CD4-positive, alpha-beta T cell (primary cell): Measurements from ENCODE around the gene UBA3. TPM values are rescaled to one million over a fixed set of nuclear protein-coding genes. Genes with fewer than 3 reads are reported as not detected.
A peak's percentile ranks its signal among the peaks of the same experiment; 100 is the strongest.

Experiments
- ATAC-seq: fragments of 200-7000 bp; cut with Tn5 transposase; one replicate; pipeline ENCODE4 v1.10.0; 2022; ENCODE audit warnings: mild to moderate bottlenecking; ENCODE audit not compliant: poor library complexity
- CTCF ChIA-PET: fragments of 350-600 bp; sonication (Branson Sonifier 250); formaldehyde crosslinking; loops from one replicate; lab custom pipeline; 2021; ENCODE audit warnings: antibody characterized with exemption, inconsistent platforms; lab: Charles Lee
- POLR2A ChIA-PET: fragments of 350-600 bp; sonication (Branson Sonifier 250); formaldehyde crosslinking; loops from one replicate; lab custom pipeline; 2021; ENCODE audit warnings: antibody characterized with exemption, inconsistent platforms; lab: Charles Lee
- DNase-seq, 14 experiments: peaks; one replicate each; pipeline ENCODE4 v3.0.0-alpha.2; 2013 to 2020; ENCODE audit warnings: mixed read lengths in 2 of 14
- H3K27ac ChIP-seq, 2 donors: one replicate each; pipeline versions ENCODE4 v1.5.1 to v1.7.0; 2013; ENCODE audit warnings: low read length in 2 of 2, low read depth in 1 of 2, mild to moderate bottlenecking in 1 of 2
- H3K27me3 ChIP-seq, 2 experiments: 1 replicate in 1 of 2; 2 replicates in 1 of 2; pipeline versions ENCODE4 v1.6.1 to v1.7.0; 2013; ENCODE audit warnings: low read length in 2 of 2, control low read depth in 1 of 2, mild to moderate bottlenecking in 1 of 2, moderate library complexity in 1 of 2; ENCODE audit not compliant: insufficient read depth in 2 of 2, control insufficient read depth in 1 of 2
- H3K36me3 ChIP-seq: one replicate; pipeline ENCODE4 v1.6.1; 2013; ENCODE audit warnings: low read length, control low read depth; ENCODE audit not compliant: insufficient read depth
- H3K4me1 ChIP-seq: one replicate; pipeline ENCODE4 v1.6.1; 2013; ENCODE audit warnings: low read length, control low read depth; ENCODE audit not compliant: insufficient read depth
- H3K4me3 ChIP-seq: one replicate; pipeline ENCODE4 v1.5.1; 2013; ENCODE audit warnings: mild to moderate bottlenecking, low read length, moderate library complexity
- H3K9me3 ChIP-seq, 2 experiments: 1 replicate in 1 of 2; 2 replicates in 1 of 2; pipeline versions ENCODE4 v1.6.1 to v1.7.0; 2013; ENCODE audit warnings: low read length in 2 of 2, mild to moderate bottlenecking in 2 of 2, control low read depth in 1 of 2, moderate library complexity in 1 of 2; ENCODE audit not compliant: control insufficient read depth in 1 of 2, insufficient read depth in 1 of 2
- H3K27ac Mint-ChIP-seq: one replicate; pipeline ENCODE4 v1.8.0; 2020; ENCODE audit warnings: mixed read lengths
- H3K27me3 Mint-ChIP-seq: one replicate; pipeline ENCODE4 v1.8.0; 2021; ENCODE audit warnings: mixed read lengths
- H3K36me3 Mint-ChIP-seq: one replicate; pipeline ENCODE4 v1.8.0; 2021; ENCODE audit warnings: low read depth, mixed read lengths
- H3K4me1 Mint-ChIP-seq: one replicate; pipeline ENCODE4 v1.8.0; 2021; ENCODE audit warnings: low read depth, mixed read lengths
- H3K4me3 Mint-ChIP-seq: one replicate; pipeline ENCODE4 v1.8.0; 2020; ENCODE audit warnings: mild to moderate bottlenecking, mixed read lengths
- H3K9me3 Mint-ChIP-seq: one replicate; pipeline ENCODE4 v1.8.0; 2020; ENCODE audit warnings: mixed read lengths
- intact Hi-C, 2 experiments: fragments of 100-400 bp; cut with DNase I in 1 of 2; cut with micrococcal nuclease in 1 of 2; formaldehyde crosslinking; loops; one replicate each; pipeline versions ENCODE4 v1.15.1 to v1.9.0; 2023 to 2025; cut with DNase I, micrococcal nuclease
- total RNA-seq, 174 experiments: library from RNA in 2 of 174; stranded (reverse) in 2 of 174; gene quantifications; one replicate each; pipeline ENCODE4 v1.2.3 and lab custom pipeline; 2021 to 2026
- TF ChIP-seq, protein P1 (sequence below): fragments of 200-600 bp; IDR thresholded peaks from one replicate; pipeline ENCODE4 v1.8.0; 2022; ENCODE audit warnings: antibody characterized with exemption, mild to moderate bottlenecking

UBA3 gene
- total RNA-seq, 2 experiments from 2014 or later: 33.4 to 43.9 TPM

DNA sequence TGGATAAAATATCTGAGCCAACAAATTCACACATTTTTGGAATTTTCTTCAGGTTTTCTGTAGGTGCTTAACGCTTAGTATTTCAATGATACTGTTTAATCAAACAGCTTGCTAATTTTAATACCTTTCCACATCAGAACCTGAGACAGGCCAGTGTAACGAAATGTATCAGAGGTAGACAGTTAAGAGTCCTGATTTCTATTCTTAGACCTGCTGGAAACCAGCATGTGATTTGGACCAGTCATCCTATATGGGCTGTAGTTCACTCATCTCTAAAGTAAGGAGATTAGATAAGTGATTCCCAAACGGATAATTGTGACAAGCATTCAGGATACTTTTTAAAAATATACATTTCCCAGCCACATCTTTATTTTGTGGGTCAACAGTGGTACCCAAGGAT is 23.0 kb upstream of the UBA3 start:
- Mint-ChIP-seq H3K27me3 (no peaks in the 10 kb centered on the region), H3K9me3 (no peaks in the 10 kb centered on the region), H3K4me1 (peaks cover 63% of the 10 kb centered on the region), H3K4me3 (no peak overlapping the region), H3K27ac (no peak overlapping the region), H3K36me3 (peaks cover 80% of the 10 kb centered on the region)
- Histone ChIP-seq H3K36me3 (peaks cover 72% of the 10 kb centered on the region), H3K27ac (no peak overlapping the region), H3K4me1 (peaks cover 27% of the 10 kb centered on the region), H3K27me3 (no peaks in the 10 kb centered on the region), H3K4me3 (no peak overlapping the region), H3K9me3 (no peaks in the 10 kb centered on the region)
- ATAC-seq (no peak), DNase-seq (no peak)
- ChIA-PET POLR2A (interaction anchor here (0.7 to 0.8 kb wide), 2 partner anchors 17 to 22 kb away, joined by 3 read pairs; no protein-coding TSS in a partner anchor), CTCF (interaction anchor here (1.1 kb wide), 1 partner anchor 18 kb away, joined by 3 read pairs; no protein-coding TSS in a partner anchor)
- intact Hi-C loops: no loop called here
- TF ChIP-seq, protein P1, sequence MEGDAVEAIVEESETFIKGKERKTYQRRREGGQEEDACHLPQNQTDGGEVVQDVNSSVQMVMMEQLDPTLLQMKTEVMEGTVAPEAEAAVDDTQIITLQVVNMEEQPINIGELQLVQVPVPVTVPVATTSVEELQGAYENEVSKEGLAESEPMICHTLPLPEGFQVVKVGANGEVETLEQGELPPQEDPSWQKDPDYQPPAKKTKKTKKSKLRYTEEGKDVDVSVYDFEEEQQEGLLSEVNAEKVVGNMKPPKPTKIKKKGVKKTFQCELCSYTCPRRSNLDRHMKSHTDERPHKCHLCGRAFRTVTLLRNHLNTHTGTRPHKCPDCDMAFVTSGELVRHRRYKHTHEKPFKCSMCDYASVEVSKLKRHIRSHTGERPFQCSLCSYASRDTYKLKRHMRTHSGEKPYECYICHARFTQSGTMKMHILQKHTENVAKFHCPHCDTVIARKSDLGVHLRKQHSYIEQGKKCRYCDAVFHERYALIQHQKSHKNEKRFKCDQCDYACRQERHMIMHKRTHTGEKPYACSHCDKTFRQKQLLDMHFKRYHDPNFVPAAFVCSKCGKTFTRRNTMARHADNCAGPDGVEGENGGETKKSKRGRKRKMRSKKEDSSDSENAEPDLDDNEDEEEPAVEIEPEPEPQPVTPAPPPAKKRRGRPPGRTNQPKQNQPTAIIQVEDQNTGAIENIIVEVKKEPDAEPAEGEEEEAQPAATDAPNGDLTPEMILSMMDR: no peak

DNA sequence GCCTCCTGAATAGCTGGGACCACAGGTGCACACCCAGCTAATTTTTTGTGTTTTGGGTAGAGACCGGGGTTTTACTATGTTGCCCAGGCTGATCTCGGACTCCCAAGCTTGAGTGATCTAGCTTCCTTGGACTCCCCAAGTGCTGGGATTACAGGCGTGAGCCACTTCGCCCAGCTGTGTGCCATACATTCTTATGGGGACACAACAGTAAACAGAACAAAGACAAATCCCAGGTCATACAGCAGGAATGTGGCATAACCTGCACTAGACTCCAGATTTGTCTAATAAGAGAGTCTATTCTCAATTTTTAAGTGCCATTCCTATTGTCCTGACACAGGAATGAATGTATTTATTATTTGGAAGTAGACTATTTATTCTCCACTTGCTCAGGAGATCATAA is 22.2 kb upstream of the UBA3 start:
- Mint-ChIP-seq H3K9me3 (no peaks in the 10 kb centered on the region), H3K27ac (peak overlapping the region; percentile 67), H3K27me3 (no peaks in the 10 kb centered on the region), H3K4me3 (no peak overlapping the region), H3K36me3 (peaks cover 81% of the 10 kb centered on the region), H3K4me1 (peaks cover 63% of the 10 kb centered on the region)
- intact Hi-C loops: no loop called here
- DNase-seq: no peak
- no peaks in the 10 kb centered on the region for H3K9me3 ChIP-seq
- H3K4me1 ChIP-seq: peaks cover 34% of the 10 kb centered on the region
- no peak overlapping the region for H3K27ac ChIP-seq
- H3K36me3 ChIP-seq: peaks cover 78% of the 10 kb centered on the region
- TF ChIP-seq, protein P1: no peak
- H3K27me3 ChIP-seq: no peaks in the 10 kb centered on the region
- no peak for ATAC-seq
- ChIA-PET POLR2A (interaction anchor here (0.6 to 1.8 kb wide), 3 partner anchors 9 to 23 kb away, joined by 3 to 7 read pairs (median 3); no protein-coding TSS in a partner anchor), CTCF (interaction anchor here (1.1 to 1.4 kb wide), 3 partner anchors 10 to 204 kb away, joined by 3 read pairs; no protein-coding TSS in a partner anchor)
- no peak overlapping the region for H3K4me3 ChIP-seq

DNA sequence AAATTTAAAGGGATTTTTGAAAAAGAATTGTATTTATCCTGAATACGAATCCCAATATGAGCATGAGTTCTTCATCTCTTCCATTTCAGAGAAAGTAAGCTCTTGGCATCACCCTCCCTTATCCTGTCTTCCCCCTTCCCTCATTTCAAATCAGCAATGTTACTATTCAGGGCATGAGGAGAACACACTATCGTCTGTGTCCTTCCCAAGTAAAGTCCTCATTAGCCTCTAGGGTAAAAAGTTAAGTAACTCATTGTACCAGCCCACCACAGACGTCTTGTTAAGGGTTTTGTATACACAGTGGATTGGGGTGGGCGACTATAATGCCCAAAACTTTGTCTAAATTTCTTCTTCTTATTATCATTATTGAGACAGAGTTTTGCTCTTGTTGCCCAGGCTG is 19.4 kb upstream of the UBA3 start:
- H3K4me3 Mint-ChIP-seq: peak overlapping the region; percentile 30
- DNase-seq (no peak), ATAC-seq (no peak)
- ChIA-PET POLR2A (interaction anchor here (0.7 to 1.6 kb wide), 4 partner anchors 13 to 48 kb away, joined by 3 to 5 read pairs (median 4); partner anchors contain the start of genes ARL6IP5 and TMF1), CTCF (interaction anchor here (1.4 kb wide), 1 partner anchor 21 kb away, joined by 4 read pairs; no protein-coding TSS in a partner anchor)
- peaks cover 75% of the 10 kb centered on the region for H3K4me1 Mint-ChIP-seq
- H3K36me3 Mint-ChIP-seq: peaks cover 83% of the 10 kb centered on the region
- Histone ChIP-seq H3K4me1 (peaks cover 59% of the 10 kb centered on the region), H3K27me3 (no peaks in the 10 kb centered on the region), H3K9me3 (no peaks in the 10 kb centered on the region), H3K27ac (no peak overlapping the region), H3K36me3 (peaks cover 72% of the 10 kb centered on the region), H3K4me3 (no peak overlapping the region)
- intact Hi-C loops: no loop called here
- H3K9me3 Mint-ChIP-seq: no peaks in the 10 kb centered on the region
- H3K27me3 Mint-ChIP-seq: no peaks in the 10 kb centered on the region
- TF ChIP-seq, protein P1: no peak
- H3K27ac Mint-ChIP-seq: peak overlapping the region; percentile 69
